Activated CD4-positive, alpha-beta T cell treated with anti-CD3 and anti-CD28 coated beads, Interleukin-2, amount 50 U/mL, for 24 hours (primary cell): ENCODE data around the gene HNF1A.

Source experiments
- DNase-seq, 2 donors: peaks; one replicate each; pipeline ENCODE4 v3.0.0-alpha.2; 2020; ENCODE audit warnings: low read depth in 1 of 2, low spot score in 1 of 2

HNF1A gene

DNA sequence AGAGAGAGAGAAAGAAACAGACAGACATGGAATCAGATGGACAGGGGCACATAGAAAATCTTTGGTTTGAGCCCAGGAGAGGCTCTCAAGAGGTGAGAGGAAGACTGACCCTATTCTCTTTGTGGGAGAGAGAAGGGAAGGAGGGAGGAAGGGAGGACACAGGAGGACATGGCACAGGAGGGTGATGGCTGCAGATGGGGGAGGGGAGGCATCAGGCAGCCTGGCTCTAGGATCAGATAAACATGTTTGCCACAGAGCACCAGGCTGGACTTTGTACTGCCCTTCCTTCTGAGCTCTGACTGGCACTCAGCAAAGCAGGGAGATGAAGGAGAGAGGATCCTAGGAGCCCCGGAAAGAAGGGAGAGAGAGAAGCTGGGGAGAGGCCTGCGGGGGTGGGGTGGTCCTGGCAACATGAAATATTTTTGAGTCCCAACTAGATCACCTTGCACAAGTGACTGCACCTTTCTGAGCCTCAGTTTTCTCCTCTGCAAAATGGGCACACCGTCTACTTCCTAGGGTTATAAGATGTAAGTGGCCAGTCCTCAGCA is 6.1 kb downstream of the HNF1A start:
- no peak for DNase-seq

DNA sequence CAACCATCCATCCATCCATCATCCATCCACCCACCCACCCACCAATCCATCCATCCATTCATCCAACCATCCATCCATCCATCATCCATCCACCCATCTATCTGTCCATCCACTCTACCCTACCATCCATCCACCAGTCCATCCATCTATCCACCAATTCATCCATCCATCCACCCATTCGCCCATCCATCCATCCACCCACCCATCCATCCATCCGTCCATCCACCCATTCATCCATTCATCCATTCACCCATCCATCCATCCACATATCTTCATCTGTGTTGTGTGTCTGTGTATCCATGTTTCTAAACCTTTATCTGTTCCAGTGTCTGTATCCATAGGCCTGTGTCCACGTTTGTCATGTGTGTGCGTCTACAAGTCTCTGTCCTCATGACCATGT is 9.9 kb downstream of the HNF1A start:
- DNase-seq, result no peak

DNA sequence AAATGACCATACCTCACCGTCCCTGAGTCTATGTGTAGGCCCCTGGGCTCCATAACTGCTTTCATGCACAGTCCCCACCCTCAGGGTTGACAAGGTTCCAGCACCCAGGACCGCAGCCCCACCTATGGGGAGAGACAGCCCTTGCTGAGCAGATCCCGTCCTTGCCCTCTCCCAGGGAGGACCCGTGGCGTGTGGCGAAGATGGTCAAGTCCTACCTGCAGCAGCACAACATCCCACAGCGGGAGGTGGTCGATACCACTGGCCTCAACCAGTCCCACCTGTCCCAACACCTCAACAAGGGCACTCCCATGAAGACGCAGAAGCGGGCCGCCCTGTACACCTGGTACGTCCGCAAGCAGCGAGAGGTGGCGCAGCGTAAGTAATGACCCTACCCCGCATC is 10.3 kb downstream of the HNF1A start:
- no peak for DNase-seq

DNA sequence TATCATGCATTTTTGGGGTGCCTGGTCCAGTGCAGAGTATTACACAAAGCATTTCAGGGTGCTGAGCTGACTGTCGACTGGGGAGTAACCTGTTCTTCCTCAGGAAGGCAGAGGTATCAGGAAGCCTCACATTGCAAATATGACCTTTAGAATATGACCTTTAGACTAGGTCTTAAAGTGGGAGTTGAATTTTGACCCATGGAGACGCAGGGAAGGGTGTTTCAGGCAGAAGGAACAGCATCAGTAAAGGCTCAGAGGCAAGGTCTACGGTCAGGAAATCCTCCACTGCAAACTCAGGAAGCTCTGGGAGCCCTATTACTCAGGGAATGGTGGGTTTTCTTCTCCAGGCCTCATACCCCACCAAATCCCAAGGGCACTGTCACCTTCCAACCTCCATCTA is 11.3 kb downstream of the HNF1A start:
- no peak for DNase-seq

DNA sequence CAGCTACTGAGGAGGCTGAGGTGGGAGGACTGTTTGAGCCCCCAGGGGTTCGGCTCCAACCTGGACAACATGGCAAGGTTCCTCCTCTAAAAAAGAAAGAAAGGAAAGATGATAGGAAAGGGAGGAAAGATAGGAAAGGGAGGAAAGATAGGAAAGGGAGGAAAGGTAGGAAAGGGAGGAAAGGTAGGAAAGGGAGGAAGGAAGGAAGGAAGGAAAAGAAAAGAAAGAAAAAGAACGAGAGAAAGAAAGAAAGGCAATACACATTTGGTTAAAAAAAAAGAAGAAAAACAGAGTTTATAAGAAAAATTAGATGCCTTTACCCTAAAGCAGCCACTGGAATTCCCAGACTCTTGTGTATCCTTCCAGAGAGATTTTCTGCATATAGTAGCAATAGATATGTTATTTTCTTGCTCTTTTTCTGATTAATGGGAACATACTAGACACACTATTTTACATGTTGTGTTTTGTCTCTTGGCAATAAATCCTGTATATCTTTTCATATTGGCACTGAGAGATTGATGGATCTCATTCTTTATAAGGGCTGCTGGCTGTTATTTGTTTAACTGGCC is 12.2 kb downstream of the HNF1A start:
- no peak for DNase-seq

DNA sequence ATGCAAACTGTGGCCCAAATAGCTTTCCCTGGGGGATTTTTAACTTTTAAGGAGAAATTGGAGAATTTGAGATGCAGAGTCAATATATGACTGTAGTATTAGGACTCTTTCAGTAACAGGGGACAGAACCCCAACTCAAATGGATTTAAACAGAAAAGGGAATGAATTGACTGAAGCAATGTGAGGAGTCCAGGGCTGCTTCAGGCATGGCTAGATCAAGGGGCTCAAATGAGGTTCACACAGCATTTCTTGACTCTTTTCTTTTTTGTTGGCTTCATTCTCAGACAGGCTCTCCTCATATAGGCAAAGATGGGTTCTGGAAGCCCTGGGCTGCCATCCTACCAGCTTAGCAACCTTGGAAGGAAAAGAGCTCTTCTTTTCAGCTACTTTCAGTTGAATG is 13.6 kb downstream of the HNF1A start:
- DNase-seq, result no peak

DNA sequence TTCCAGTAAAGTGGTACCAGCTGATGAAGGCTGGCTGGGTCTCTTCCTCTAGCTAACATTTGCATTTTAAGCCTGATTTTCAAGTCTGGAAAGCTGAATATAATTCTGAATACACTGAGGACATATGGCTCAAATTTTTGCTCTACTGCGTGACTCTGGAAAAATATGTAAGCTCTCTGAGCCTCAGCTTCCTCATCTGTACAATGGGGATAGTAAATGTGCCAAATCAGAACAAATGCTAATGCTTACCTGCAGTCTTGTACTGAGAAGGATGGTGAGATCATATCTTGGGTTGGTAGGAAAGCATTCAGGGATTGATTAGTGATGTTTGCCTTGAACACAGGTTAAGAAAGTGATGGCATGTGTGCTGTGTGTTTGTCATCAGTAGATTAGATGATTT is 14.6 kb downstream of the HNF1A start:
- no peak for DNase-seq

DNA sequence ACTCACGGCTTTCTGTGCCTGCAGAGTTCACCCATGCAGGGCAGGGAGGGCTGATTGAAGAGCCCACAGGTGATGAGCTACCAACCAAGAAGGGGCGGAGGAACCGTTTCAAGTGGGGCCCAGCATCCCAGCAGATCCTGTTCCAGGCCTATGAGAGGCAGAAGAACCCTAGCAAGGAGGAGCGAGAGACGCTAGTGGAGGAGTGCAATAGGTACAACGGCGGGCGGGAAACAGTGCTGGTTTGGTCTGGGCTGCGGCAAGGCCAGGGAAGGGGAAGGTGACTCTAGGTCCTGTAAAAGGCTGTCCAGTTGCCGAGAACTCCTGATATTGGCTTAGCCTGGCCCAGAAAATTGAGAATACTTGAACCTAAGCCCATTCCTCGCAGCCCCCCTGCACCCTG is 15.2 kb downstream of the HNF1A start:
- DNase-seq, result no peak

DNA sequence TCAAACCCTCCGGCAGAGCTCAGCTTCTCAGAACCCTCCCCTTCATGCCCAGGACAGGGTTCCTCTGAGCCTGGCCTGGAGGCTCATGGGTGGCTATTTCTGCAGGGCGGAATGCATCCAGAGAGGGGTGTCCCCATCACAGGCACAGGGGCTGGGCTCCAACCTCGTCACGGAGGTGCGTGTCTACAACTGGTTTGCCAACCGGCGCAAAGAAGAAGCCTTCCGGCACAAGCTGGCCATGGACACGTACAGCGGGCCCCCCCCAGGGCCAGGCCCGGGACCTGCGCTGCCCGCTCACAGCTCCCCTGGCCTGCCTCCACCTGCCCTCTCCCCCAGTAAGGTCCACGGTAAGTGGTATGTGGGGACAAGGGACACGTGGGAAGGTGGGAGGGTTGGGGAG is 15.7 kb downstream of the HNF1A start:
- DNase-seq, result no peak

DNA sequence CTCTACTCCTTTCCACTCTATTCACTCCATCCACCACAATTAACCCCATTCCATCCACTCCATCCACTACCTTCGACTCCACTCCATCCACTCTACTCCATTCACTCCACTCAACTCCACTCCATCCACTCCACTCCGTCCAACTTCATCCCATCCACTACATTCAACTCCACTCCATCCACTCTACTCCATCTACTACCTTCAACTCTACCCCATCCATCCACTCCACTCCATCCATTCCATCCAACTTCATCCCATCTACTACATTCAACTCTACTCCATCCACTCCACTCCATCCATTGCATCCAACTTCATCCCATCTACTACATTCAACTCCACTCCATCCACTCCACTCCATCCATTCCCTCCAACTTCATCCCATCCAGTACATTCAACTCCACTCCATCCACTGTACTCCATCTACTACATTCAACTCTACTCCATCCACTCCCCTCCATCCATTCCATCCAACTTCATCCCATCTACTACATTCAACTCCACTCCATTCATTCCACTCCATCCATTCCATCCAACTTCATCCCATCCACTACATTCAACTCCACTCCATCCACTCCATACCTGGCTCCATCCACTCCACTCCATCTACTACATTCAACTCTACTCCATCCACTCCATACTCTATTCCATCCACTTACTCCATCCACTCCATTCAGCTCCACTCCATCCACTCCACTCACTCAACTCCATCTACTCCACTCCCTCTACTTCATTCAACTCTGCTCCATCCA is 16.4 kb downstream of the HNF1A start:
- DNase-seq, result no peak

DNA sequence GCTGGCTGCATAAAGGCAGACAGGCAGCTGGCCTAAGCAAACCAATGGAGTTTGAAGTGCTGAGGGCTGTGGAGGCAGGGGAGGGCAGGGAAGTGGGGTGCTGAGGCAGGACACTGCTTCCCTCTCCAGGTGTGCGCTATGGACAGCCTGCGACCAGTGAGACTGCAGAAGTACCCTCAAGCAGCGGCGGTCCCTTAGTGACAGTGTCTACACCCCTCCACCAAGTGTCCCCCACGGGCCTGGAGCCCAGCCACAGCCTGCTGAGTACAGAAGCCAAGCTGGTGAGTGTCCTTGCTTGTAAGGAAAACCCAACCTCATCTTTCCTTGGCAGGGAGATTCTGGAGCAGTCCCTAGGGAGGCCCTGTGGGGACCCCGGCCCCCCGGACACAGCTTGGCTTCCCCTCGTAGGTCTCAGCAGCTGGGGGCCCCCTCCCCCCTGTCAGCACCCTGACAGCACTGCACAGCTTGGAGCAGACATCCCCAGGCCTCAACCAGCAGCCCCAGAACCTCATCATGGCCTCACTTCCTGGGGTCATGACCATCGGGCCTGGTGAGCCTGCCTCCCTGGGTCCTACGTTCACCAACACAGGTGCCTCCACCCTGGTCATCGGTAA is 17.9 kb downstream of the HNF1A start:
- no peak for DNase-seq

DNA sequence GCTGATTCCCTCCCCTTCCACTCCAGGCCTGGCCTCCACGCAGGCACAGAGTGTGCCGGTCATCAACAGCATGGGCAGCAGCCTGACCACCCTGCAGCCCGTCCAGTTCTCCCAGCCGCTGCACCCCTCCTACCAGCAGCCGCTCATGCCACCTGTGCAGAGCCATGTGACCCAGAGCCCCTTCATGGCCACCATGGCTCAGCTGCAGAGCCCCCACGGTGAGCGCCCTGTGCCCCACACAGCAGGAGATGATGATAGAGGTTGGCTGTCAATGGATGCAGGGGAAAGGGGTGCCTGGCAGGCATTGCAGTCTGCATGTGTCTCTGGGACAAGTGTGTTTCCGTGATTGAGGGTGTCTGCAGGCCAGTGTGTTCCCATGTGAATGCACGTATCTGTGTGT is 19.1 kb downstream of the HNF1A start:
- DNase-seq, result no peak

DNA sequence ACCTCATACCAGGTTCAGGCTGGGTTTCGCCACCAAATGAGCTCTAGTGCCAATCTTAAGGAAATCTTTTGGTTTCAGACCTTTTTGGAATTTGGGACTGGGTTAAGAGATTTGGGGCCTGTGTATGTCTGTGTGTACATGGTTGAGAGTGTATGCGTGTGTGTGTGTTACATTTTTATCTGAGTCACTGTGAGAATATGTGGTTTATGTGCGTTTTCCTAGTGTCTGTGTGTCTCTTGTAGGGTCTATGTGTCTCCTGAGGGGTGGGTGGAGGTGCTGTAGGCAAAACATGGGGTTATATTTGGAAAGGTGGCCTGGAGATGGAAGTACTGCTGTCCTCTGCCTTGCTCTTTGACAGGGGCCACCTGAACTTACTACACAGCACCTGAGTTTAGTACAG is 20.1 kb downstream of the HNF1A start:
- DNase-seq, result no peak

DNA sequence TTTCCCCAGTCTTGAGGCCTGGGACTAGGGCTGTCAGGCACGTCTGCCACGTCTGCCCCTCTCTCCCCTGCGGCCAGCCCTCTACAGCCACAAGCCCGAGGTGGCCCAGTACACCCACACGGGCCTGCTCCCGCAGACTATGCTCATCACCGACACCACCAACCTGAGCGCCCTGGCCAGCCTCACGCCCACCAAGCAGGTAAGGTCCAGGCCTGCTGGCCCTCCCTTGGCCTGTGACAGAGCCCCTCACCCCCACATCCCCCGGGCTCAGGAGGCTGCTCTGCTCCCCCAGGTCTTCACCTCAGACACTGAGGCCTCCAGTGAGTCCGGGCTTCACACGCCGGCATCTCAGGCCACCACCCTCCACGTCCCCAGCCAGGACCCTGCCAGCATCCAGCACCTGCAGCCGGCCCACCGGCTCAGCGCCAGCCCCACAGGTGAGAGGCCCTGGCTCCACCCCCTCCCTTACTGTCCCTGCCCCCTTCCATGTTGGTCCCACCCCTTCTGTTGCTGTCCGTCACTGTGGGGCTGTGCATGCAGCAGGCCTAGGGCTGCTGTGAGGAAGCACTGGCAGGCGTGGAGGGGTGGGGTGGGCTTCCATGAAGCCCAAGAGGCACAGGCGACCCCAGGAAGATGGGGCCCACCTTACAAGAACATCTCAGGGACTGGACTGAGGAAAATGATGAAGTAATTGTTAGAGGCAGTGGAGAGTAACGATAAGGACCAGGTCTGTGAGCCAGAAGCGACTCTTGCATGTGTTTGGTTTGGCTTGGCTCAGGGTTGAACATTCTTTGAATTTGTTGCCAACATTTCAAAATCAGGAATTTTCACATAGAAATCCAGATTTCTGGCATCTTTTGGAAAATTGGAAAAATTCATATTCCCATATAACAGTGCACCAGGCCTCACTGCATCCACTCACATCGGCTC is 21.1 kb downstream of the HNF1A start:
- no peak for DNase-seq

DNA sequence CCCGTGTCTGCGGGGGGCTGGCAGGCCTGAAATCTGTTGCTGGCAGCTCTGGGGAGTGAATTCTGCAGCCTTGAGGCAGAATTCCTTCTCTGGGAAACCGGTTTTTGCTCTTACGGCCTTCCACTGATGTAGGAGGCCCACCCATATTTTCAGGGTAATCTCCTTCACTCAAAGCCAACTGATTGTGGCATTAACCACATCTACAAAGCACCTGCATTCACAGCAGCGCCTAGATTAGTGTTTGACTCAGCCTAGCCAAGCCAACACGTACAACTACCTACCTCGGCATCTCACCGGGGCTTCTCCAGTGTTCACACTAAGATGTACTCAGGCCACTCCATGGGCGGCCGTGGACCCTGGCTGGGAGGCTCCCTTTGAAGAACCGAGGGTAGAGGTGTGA is 22.2 kb downstream of the HNF1A start:
- no peak for DNase-seq

DNA sequence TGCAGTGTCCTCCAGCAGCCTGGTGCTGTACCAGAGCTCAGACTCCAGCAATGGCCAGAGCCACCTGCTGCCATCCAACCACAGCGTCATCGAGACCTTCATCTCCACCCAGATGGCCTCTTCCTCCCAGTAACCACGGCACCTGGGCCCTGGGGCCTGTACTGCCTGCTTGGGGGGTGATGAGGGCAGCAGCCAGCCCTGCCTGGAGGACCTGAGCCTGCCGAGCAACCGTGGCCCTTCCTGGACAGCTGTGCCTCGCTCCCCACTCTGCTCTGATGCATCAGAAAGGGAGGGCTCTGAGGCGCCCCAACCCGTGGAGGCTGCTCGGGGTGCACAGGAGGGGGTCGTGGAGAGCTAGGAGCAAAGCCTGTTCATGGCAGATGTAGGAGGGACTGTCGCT is 22.7 kb downstream of the HNF1A start:
- DNase-seq, result no peak

DNA sequence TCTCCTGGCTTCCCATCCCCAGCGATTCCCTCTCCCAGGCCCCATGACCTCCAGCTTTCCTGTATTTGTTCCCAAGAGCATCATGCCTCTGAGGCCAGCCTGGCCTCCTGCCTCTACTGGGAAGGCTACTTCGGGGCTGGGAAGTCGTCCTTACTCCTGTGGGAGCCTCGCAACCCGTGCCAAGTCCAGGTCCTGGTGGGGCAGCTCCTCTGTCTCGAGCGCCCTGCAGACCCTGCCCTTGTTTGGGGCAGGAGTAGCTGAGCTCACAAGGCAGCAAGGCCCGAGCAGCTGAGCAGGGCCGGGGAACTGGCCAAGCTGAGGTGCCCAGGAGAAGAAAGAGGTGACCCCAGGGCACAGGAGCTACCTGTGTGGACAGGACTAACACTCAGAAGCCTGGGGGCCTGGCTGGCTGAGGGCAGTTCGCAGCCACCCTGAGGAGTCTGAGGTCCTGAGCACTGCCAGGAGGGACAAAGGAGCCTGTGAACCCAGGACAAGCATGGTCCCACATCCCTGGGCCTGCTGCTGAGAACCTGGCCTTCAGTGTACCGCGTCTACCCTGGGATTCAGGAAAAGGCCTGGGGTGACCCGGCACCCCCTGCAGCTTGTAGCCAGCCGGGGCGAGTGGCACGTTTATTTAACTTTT is 23.6 kb downstream of the HNF1A start:
- DNase-seq, result no peak

DNA sequence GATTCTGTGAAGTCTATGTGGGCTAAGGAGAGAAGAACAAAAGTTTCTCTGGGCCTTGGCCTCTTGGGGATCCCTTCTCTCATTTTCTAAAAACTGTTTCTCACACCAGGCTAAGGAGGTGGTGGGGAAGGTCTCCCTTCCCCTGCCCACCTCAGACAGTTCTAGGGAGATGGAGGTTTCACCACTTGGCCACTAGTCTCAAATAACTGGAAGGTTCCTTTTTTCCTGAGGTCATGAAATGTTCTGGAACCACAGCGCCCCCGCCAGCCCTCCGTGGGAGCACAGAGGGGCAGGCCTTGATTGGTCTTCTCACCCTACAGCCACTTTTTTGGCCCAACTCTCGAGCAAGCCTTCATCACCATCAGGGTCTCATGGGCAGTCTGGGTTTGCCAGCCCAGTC is 25.3 kb downstream of the HNF1A start:
- DNase-seq, result no peak

DNA sequence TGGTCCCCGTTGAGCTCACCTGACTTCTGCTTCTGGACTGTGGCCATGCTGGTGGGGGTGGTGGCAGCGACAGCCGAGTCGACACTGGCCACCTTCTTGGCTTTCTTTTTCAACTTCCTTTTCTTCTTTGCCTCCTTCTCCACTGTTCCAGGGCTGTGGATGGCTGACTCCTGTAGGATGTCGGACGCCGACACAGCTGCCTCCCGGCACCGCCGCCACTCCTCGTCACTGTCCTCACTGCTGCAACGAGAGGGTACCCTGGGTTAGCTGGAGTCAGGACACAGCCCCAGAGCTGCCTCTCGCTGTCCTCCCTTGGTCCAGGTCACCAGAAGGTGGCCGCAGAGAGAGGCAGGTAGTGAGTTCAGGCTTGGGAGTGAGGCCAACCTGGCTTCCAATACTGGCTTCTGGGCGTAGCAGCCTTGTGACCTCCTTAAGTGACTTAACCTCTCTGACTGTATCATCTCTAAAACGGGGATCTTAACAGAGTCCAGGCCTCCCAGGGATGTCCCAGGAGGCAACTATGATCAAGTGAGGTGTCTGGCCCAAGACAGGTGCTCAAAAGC is 26.0 kb downstream of the HNF1A start:
- no peak for DNase-seq

DNA sequence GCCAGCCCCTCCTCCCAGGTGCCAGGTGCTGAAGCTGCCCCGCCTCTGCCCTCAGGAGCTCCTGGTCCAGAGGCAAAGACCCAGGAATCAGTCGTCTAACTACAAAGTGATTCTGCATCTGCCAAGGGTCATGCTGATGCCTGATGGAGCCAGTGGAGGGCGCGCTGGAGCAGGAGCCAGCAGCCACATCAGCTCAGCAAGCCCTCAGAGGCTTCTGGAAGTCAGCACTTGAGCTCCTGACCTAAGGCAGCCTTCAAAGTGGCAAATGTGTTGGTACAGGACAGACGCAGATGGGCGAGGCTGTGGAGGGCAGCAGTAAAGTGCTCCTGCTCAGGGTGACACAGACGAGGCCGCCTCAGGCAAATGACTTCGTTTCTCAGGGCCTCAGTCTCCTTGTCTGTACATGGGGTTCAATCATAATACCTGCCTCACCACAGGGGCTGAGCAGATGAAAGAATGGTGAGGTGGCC is 27.0 kb downstream of the HNF1A start:
- DNase-seq, result peak; percentile 13 to 27
